GM13977 (cell line): ENCODE data around the gene TPX2.
A peak's percentile ranks its signal among the peaks of the same experiment; 100 is the strongest.

Source experiments
- DNase-seq: peaks from one replicate; pipeline ENCODE4 v3.0.0; 2012; ENCODE audit warnings: low spot score
- in situ Hi-C: fragments of 300-500 bp; cut with MboI; formaldehyde crosslinking; loops from one replicate; pipeline ENCODE4 v1.12.0; 2022; ENCODE audit warnings: low sequenced_read_pairs, low pct_unique_long_range_greater_than_20kb, mixed read lengths, inconsistent platforms; ENCODE audit not compliant: unreplicated experiment
- TF ChIP-seq, protein P1 (sequence below): IDR thresholded peaks from 2 replicates; pipeline ENCODE4 v1.5.1; 2012; ENCODE audit warnings: mild to moderate bottlenecking, control low read depth; ENCODE audit not compliant: insufficient read depth; ENCODE audit errors: extremely low read depth, missing control alignments

The TPX2 gene

GRCh38 chr20:31788578-31788977 is 49.5 kb downstream of the TPX2 start:
- DNase-seq, result no peak
- TF ChIP-seq, protein P1, sequence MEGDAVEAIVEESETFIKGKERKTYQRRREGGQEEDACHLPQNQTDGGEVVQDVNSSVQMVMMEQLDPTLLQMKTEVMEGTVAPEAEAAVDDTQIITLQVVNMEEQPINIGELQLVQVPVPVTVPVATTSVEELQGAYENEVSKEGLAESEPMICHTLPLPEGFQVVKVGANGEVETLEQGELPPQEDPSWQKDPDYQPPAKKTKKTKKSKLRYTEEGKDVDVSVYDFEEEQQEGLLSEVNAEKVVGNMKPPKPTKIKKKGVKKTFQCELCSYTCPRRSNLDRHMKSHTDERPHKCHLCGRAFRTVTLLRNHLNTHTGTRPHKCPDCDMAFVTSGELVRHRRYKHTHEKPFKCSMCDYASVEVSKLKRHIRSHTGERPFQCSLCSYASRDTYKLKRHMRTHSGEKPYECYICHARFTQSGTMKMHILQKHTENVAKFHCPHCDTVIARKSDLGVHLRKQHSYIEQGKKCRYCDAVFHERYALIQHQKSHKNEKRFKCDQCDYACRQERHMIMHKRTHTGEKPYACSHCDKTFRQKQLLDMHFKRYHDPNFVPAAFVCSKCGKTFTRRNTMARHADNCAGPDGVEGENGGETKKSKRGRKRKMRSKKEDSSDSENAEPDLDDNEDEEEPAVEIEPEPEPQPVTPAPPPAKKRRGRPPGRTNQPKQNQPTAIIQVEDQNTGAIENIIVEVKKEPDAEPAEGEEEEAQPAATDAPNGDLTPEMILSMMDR, result peak; percentile 12
- in situ Hi-C loops, result no loop called here

DNA sequence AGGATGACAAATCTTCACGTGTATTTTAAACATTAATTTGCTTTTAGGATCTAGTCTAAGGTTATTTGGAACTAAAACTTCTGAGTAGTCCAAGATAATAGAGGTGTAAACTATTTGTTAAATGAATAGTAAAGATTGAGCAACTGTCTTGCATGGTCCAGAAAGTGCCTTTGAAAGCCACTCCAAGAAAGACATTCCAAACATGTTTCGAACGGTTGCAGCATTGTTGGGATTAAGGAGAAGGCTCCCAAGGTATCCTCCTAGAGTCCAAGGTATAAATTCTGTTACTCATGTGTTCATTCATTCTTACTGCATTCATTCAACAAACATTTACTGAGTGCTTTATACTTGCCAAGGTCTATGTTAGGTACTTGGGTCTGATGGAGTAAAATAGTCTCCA is 51.3 kb downstream of the TPX2 start:
- in situ Hi-C loops, result no loop called here
- TF ChIP-seq, protein P1, result no peak
- DNase-seq, result no peak

- in situ Hi-C loops, result no loop called here
- TF ChIP-seq, protein P1, result no peak
- DNase-seq, result no peak
These were observed 58.3 kb downstream of the TPX2 start for GRCh38 chr20:31797364-31797763.

- TF ChIP-seq, protein P1, result no peak
- no peak for DNase-seq
- in situ Hi-C loops, result no loop called here
These were observed 62.4 kb downstream of the TPX2 start for GRCh38 chr20:31801508-31801907.

DNA sequence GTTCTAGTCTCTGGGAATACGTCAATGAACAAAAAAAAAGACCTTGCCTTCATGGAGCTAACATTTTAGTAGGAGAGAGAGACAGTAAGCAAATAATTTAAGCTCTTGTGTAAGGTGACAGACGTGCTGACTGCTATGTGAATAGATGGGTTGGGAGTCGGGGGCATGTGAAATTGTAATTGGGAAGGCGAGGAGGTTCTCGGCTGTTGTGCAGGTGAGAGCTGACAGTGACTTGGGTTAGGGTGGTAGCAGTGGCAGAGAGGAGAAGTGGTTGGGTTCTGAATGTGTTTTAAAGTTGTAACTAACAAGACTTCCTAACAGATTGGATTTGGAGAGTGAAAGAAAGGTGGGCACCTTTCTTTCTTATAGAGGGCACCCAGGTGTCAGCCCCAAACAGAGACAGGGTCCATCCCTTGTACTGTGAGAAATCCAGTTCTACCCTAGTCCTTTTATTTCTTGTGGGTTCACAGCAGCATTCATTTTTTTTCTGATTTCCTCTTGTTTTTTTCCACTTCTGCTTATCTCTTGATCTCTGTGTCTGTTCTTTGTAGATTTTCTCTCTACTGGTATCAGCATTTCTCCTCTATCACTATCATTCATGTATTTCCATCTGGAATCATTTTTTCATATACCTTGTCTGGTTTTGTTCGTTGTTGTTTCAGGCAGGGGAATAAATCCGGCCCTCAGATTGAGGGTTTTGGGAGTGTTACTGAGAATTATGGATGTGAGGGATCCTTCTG is 64.6 kb downstream of the TPX2 start:
- DNase-seq, result no peak
- TF ChIP-seq, protein P1, result no peak
- in situ Hi-C loops, result no loop called here

- TF ChIP-seq, protein P1, result no peak
- DNase-seq, result no peak
- in situ Hi-C loops, result no loop called here
These were observed 67.7 kb downstream of the TPX2 start for GRCh38 chr20:31806564-31807355.
